PFSK-1 (cell line): ENCODE results near the gene NIFK.

Experiments
- POLR2AphosphoS5 ChIP-seq: IDR thresholded peaks from 2 replicates; pipeline ENCODE4 v1.6.1; 2012; ENCODE audit warnings: low read depth, mild to moderate bottlenecking, control low read depth, low read length, moderate library complexity
- REST ChIP-seq, 2 experiments: IDR thresholded peaks; 2 replicates each; pipeline versions ENCODE4 v1.6.1 to v1.8.0; 2011 to 2012; ENCODE audit warnings: low read depth in 2 of 2, low read length in 2 of 2, control low read depth in 1 of 2, inconsistent platforms in 1 of 2, mild to moderate bottlenecking in 1 of 2, moderate library complexity in 1 of 2; ENCODE audit not compliant: insufficient read depth in 1 of 2
- TAF1 ChIP-seq: IDR thresholded peaks from 2 replicates; pipeline ENCODE4 v1.6.1; 2012; ENCODE audit warnings: low read length, control low read depth, borderline replicate concordance; ENCODE audit not compliant: insufficient read depth

- TF ChIP-seq TAF1: no peak
- no peak for TF ChIP-seq POLR2AphosphoS5
- no peak for TF ChIP-seq REST (IDR thresholded peaks at IDR 0.05; ENCODE audit: insufficient read depth in 1 of 2, low read depth in 2 of 2, low read length in 2 of 2)
Observed at GRCh38 chr2:121740973-121741372, 4.3 kb upstream of the NIFK start.
